ENCODE results near the gene PLCB2.

Gene PLCB2

GRCh38 chr15:40317580-40317979, 9.8 kb upstream of the PLCB2 start:
- Histone ChIP-seq H3K9ac (ENCODE audit: low read depth, low read length) (no peak overlapping the region), H3K9me3 (ENCODE audit: control insufficient read depth, insufficient read depth, low read length) (no peaks in the 10 kb centered on the region), H3K4me3 (ENCODE audit: low read depth, low read length) (no peak overlapping the region), H3K36me3 (ENCODE audit: control insufficient read depth, insufficient read depth, low read length) (no peaks in the 10 kb centered on the region), H3K27me3 (ENCODE audit: control insufficient read depth, insufficient read depth, low read length) (peaks cover 17% of the 10 kb centered on the region), H3K4me1 (ENCODE audit: control insufficient read depth, insufficient read depth, low read length) (peaks cover 7% of the 10 kb centered on the region)

DNA sequence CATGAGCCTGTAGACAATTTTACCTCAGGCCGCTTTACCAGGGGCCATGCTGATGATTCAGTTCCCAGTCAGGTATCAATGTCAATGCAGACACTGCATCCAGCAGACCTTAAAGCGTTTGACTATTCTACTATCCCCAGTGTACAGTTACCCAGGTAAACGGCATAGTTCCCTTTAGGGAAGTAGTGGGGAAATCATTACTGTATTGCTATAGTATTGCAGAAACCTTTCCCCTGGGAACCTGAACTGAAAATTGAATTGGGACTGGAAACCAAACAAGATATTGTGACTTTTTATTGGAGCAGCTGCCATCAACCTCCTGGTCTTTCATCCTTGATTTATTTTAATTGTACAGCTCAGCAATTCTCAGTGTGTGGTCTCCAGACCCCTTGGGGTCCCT, 9.2 kb upstream of the PLCB2 start:
- no peaks in the 10 kb centered on the region for H3K36me3 ChIP-seq (ENCODE audit: control insufficient read depth, insufficient read depth, low read length)
- no peak overlapping the region for H3K4me3 ChIP-seq (ENCODE audit: low read depth, low read length)
- peaks cover 4% of the 10 kb centered on the region for H3K4me1 ChIP-seq (ENCODE audit: control insufficient read depth, insufficient read depth, low read length)
- H3K27me3 ChIP-seq (ENCODE audit: control insufficient read depth, insufficient read depth, low read length): peaks cover 10% of the 10 kb centered on the region
- no peak overlapping the region for H3K9ac ChIP-seq (ENCODE audit: low read depth, low read length)
- no peaks in the 10 kb centered on the region for H3K9me3 ChIP-seq (ENCODE audit: control insufficient read depth, insufficient read depth, low read length)

DNA sequence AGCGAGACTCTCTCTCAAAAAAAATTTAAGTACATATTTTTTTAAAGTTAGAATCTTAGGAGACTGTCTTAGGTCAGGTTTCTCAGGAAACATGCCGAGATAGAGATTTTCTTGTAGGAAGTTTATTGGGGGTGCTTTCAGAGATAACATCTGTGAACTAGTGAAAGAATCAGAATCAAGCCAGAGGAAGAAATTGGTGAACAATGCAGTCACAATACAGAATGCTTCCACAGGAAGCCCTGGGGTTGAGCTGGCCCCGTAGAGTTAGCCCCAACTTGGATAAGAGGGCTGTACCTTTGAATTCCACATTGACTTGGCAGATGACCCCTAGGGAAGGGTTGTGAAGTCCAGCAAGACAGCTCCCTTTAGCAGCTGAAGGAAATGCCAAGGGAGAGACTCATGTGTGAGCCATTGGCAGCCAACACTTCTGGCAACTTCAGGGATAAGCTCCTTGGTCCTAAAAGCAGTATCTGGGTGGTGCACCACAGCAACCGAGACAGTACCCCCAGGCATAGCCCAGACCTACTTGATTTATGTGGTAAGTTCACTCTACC, 7.1 kb upstream of the PLCB2 start:
- H3K9me3 ChIP-seq (ENCODE audit: control insufficient read depth, insufficient read depth, low read length): no peaks in the 10 kb centered on the region
- peaks cover 21% of the 10 kb centered on the region for H3K27me3 ChIP-seq (ENCODE audit: control insufficient read depth, insufficient read depth, low read length)
- H3K4me3 ChIP-seq (ENCODE audit: low read depth, low read length): no peak overlapping the region
- H3K36me3 ChIP-seq (ENCODE audit: control insufficient read depth, insufficient read depth, low read length): no peaks in the 10 kb centered on the region
- H3K9ac ChIP-seq (ENCODE audit: low read depth, low read length): no peak overlapping the region
- H3K4me1 ChIP-seq (ENCODE audit: control insufficient read depth, insufficient read depth, low read length): peaks cover 4% of the 10 kb centered on the region

DNA sequence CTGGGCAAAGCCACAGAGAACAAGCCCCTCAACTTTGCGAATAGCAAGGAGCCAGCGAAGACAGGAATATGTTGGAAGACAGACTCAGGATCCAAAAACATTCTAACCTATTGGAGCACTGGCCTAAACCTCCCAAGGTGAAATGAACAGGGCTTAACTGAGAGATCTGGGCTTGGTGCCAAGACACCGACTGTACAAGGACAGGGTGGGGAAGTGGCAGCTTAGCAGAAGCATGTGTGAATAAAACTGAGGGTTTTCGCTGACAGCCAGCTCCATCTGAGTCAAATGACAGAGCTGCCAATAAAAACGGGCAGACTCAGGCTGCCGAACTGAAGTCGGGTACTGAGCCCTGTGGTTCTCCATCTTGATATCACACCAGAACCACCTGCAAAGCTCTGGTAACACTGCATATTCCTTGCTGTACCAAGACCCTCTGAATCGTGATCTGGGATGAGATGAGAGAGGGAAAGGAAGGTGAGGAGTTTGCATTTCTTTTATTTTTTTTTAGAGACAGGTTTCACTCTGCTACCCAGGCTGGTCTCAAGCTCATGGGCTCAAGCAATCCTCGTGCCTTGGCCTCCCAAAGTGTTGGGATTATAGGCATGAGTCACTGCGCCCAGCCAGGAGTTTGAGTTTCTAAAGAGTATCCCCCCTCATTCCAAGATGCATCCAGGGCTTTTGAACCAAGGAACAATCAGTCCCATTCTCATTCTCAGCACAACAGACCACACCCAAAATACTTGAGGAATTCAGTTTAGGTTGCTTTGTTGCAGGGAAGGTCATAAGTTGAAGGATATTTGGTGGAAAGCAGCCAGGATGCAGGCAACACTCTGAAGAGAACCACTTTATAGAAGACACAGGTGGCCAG, 6.0 kb upstream of the PLCB2 start:
- H3K27me3 ChIP-seq (ENCODE audit: control insufficient read depth, insufficient read depth, low read length): peaks cover 24% of the 10 kb centered on the region
- H3K4me1 ChIP-seq (ENCODE audit: control insufficient read depth, insufficient read depth, low read length): peaks cover 10% of the 10 kb centered on the region
- H3K4me3 ChIP-seq (ENCODE audit: low read depth, low read length): no peak overlapping the region
- no peaks in the 10 kb centered on the region for H3K36me3 ChIP-seq (ENCODE audit: control insufficient read depth, insufficient read depth, low read length)
- H3K9ac ChIP-seq (ENCODE audit: low read depth, low read length): no peak overlapping the region
- no peaks in the 10 kb centered on the region for H3K9me3 ChIP-seq (ENCODE audit: control insufficient read depth, insufficient read depth, low read length)

- Histone ChIP-seq H3K4me1 (ENCODE audit: control insufficient read depth, insufficient read depth, low read length) (peaks cover 13% of the 10 kb centered on the region), H3K9me3 (ENCODE audit: control insufficient read depth, insufficient read depth, low read length) (no peaks in the 10 kb centered on the region), H3K4me3 (ENCODE audit: low read depth, low read length) (no peak overlapping the region), H3K36me3 (ENCODE audit: control insufficient read depth, insufficient read depth, low read length) (no peaks in the 10 kb centered on the region), H3K27me3 (ENCODE audit: control insufficient read depth, insufficient read depth, low read length) (peaks cover 24% of the 10 kb centered on the region), H3K9ac (ENCODE audit: low read depth, low read length) (no peak overlapping the region)
Measured at GRCh38 chr15:40312370-40313158, 4.8 kb upstream of the PLCB2 start.

DNA sequence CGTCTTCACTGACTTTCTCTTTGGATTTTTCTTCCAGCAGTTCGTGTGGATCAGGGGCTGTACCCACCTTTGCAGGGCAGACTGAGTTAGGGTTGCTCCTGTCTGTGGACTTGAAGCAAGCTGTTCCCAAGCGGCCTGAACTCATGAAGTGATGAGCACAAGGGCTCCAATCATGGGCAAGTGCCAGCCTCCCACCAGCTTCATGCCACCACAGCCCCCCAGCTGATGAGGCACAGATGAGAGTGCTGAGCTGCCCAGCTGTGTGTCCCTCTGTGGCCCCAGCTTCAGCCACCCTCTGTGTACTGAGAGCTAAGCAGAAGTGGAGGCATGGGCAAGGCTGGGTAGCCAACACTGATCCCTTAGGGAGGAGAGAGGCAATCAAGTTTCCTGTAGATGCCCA, 3.3 kb upstream of the PLCB2 start:
- Histone ChIP-seq H3K9me3 (ENCODE audit: control insufficient read depth, insufficient read depth, low read length) (no peaks in the 10 kb centered on the region), H3K36me3 (ENCODE audit: control insufficient read depth, insufficient read depth, low read length) (no peaks in the 10 kb centered on the region), H3K4me1 (ENCODE audit: control insufficient read depth, insufficient read depth, low read length) (peaks cover 20% of the 10 kb centered on the region), H3K9ac (ENCODE audit: low read depth, low read length) (no peak overlapping the region), H3K4me3 (ENCODE audit: low read depth, low read length) (no peak overlapping the region), H3K27me3 (ENCODE audit: control insufficient read depth, insufficient read depth, low read length) (peaks cover 22% of the 10 kb centered on the region)

DNA sequence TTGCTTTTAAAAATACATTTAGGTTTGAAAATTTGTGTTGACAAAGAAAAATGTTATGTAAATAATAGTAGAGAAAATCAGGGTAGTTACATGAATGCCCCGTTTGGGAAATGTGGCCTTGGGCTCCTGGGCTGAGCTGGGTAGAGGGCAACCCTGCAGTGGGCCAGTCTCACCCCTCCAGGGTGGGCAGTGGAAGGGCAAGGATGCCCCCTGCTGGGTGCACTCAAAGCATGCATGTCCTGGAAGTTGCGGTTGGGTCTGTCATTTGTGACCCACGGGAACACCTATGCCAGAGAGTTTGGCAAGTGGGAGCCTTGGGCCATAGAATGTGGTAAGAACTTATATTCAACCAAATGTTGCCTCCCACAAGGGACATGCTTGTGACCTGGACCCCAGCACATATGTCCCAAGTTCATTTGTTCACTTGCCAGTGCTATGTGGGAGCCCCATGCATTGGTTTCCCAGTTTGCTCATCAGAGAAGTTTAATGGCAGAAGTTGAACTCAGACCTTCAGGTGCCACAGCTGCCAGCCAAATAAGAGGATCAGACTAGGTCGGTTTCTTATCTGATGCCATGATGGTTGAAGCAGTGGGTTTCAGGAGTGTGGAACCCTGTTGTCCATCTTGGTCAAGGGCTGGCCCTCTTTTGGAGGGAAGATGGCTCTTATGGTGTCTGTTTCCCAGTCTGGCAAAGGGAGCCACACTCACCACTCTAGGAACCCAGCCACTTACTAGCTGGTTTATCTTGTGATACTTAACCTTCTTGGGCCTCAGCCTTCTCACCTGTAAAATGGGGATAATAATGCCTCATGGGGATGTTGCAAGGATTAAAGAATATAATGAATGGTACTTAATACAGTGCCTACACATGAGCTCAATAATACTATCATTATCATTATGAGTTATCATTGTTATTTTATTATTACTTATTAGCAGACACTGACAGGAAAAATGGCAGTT, 2.5 kb upstream of the PLCB2 start:
- Histone ChIP-seq H3K36me3 (ENCODE audit: control insufficient read depth, insufficient read depth, low read length) (no peaks in the 10 kb centered on the region), H3K9ac (ENCODE audit: low read depth, low read length) (no peak overlapping the region), H3K27me3 (ENCODE audit: control insufficient read depth, insufficient read depth, low read length) (peaks cover 22% of the 10 kb centered on the region)

GRCh38 chr15:40309344-40309862, 1.7 kb upstream of the PLCB2 start:
- peaks cover 17% of the 10 kb centered on the region for H3K27me3 ChIP-seq (ENCODE audit: control insufficient read depth, insufficient read depth, low read length)
- H3K36me3 ChIP-seq (ENCODE audit: control insufficient read depth, insufficient read depth, low read length): no peaks in the 10 kb centered on the region
- H3K4me1 ChIP-seq (ENCODE audit: control insufficient read depth, insufficient read depth, low read length): peaks cover 20% of the 10 kb centered on the region
- no peaks in the 10 kb centered on the region for H3K9me3 ChIP-seq (ENCODE audit: control insufficient read depth, insufficient read depth, low read length)
- H3K9ac ChIP-seq (ENCODE audit: low read depth, low read length): no peak overlapping the region
- H3K4me3 ChIP-seq (ENCODE audit: low read depth, low read length): no peak overlapping the region

More for the DNA sequence above, 2.5 kb upstream of the PLCB2 start:
- Histone ChIP-seq H3K4me3 (ENCODE audit: low read depth, low read length) (no peak overlapping the region), H3K9me3 (ENCODE audit: control insufficient read depth, insufficient read depth, low read length) (no peaks in the 10 kb centered on the region), H3K4me1 (ENCODE audit: control insufficient read depth, insufficient read depth, low read length) (peaks cover 20% of the 10 kb centered on the region)

DNA sequence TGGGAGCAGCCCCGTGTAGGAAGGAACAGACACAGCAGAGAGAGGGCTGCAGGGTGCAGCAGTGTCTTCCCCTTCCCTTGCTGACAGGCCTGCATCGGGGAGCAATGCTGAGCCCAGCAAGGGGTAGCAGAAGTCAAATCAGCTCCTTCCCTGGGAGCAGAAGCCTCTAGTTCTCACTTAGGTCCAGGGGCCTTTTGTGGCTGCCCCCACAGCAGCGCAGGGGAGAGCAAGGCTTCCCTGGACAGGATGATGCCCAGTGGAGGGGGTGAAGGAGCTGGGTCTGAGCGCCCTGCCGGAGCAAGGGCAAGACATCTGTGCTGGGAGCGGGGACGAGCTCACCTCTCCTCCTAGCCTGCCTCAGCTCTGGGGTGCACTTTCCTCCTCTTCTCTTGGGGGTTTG, 827 bp downstream of the PLCB2 start:
- H3K4me3 ChIP-seq (ENCODE audit: low read depth, low read length): no peak overlapping the region

GRCh38 chr15:40306371-40306770, 1.4 kb downstream of the PLCB2 start:
- Histone ChIP-seq H3K27me3 (ENCODE audit: control insufficient read depth, insufficient read depth, low read length) (peaks cover 18% of the 10 kb centered on the region), H3K9ac (ENCODE audit: low read depth, low read length) (no peak overlapping the region), H3K9me3 (ENCODE audit: control insufficient read depth, insufficient read depth, low read length) (no peaks in the 10 kb centered on the region), H3K4me1 (ENCODE audit: control insufficient read depth, insufficient read depth, low read length) (peaks cover 17% of the 10 kb centered on the region), H3K4me3 (ENCODE audit: low read depth, low read length) (no peak overlapping the region), H3K36me3 (ENCODE audit: control insufficient read depth, insufficient read depth, low read length) (no peaks in the 10 kb centered on the region)

More for the DNA sequence above, 827 bp downstream of the PLCB2 start:
- no peaks in the 10 kb centered on the region for H3K36me3 ChIP-seq (ENCODE audit: control insufficient read depth, insufficient read depth, low read length)
- H3K9ac ChIP-seq (ENCODE audit: low read depth, low read length): no peak overlapping the region
- H3K27me3 ChIP-seq (ENCODE audit: control insufficient read depth, insufficient read depth, low read length): peaks cover 19% of the 10 kb centered on the region
- no peaks in the 10 kb centered on the region for H3K9me3 ChIP-seq (ENCODE audit: control insufficient read depth, insufficient read depth, low read length)
- peaks cover 17% of the 10 kb centered on the region for H3K4me1 ChIP-seq (ENCODE audit: control insufficient read depth, insufficient read depth, low read length)

- Histone ChIP-seq H3K9ac (ENCODE audit: low read depth, low read length) (no peak overlapping the region), H3K9me3 (ENCODE audit: control insufficient read depth, insufficient read depth, low read length) (no peaks in the 10 kb centered on the region), H3K4me3 (ENCODE audit: low read depth, low read length) (no peak overlapping the region), H3K36me3 (ENCODE audit: control insufficient read depth, insufficient read depth, low read length) (no peaks in the 10 kb centered on the region), H3K27me3 (ENCODE audit: control insufficient read depth, insufficient read depth, low read length) (peaks cover 7% of the 10 kb centered on the region), H3K4me1 (ENCODE audit: control insufficient read depth, insufficient read depth, low read length) (peaks cover 17% of the 10 kb centered on the region)
Measured at GRCh38 chr15:40305281-40305680, 2.5 kb downstream of the PLCB2 start.

All from iPS-15b (cell line).